Left lung (tissue), 10 donors: ENCODE results near the gene SLC35F3. TPM values are rescaled to one million over a fixed set of nuclear protein-coding genes. Genes with fewer than 3 reads are reported as not detected.

Source experiments
- ATAC-seq: fragments of 200-7000 bp; cut with Tn5 transposase; one replicate; pipeline ENCODE4 v1.9.1; 2020; ENCODE audit warnings: moderate library complexity
- DNase-seq, 4 donors: peaks; one replicate each; pipeline ENCODE4 v3.0.0-alpha.2; 2013 to 2020
- H3K27ac ChIP-seq, 2 donors: fragments of 200-600 bp; sonication (generic) in 1 of 2; one replicate each; pipeline versions ENCODE4 v1.5.0 to v1.8.0; 2020 to 2021
- H3K27me3 ChIP-seq, 2 donors: fragments of 200-600 bp; sonication (generic) in 1 of 2; one replicate each; pipeline versions ENCODE4 v1.5.0 to v1.8.0; 2020 to 2021
- H3K36me3 ChIP-seq, 2 donors: fragments of 200-600 bp; sonication (generic) in 1 of 2; one replicate each; pipeline versions ENCODE4 v1.5.0 to v1.8.0; 2020 to 2021
- H3K4me1 ChIP-seq, 2 donors: fragments of 200-600 bp; one replicate each; pipeline ENCODE4 v1.8.0; 2021
- H3K4me3 ChIP-seq, 2 donors: fragments of 200-600 bp; sonication (generic) in 1 of 2; one replicate each; pipeline versions ENCODE4 v1.5.0 to v1.8.0; 2020 to 2021; ENCODE audit warnings: mild to moderate bottlenecking in 1 of 2
- H3K9me3 ChIP-seq, 2 donors: fragments of 200-600 bp; sonication (generic) in 1 of 2; one replicate each; pipeline versions ENCODE4 v1.5.0 to v1.8.0; 2020 to 2021
- intact Hi-C, 2 donors: fragments of 100-400 bp; cut with DNase I; formaldehyde crosslinking; loops; one replicate each; pipeline versions ENCODE4 v1.11.2 to v1.14.2; 2022
- polyA plus RNA-seq, 6 donors: library from polyadenylated mRNA; unstranded; fragments of 120-200 nt; gene quantifications; one replicate each; pipeline ENCODE4 v1.2.1, GENCODE V29; 2013; ENCODE audit not compliant: insufficient read length in 6 of 6
- total RNA-seq, 2 donors: library from RNA; stranded (reverse); fragmentation: NEBNext Ultra II Directional; extraction: Animal tissue kit (Norgen Biotek cat#: 25700); gene quantifications; one replicate each; pipeline ENCODE4 v1.2.1, GENCODE V29; 2021
- TF ChIP-seq, protein P1 (sequence below), 2 donors: fragments of 200-600 bp; sonication (generic) in 1 of 2; IDR thresholded peaks; one replicate each; pipeline versions ENCODE4 v1.5.0 to v1.8.0; 2021; ENCODE audit warnings: antibody characterized with exemption in 2 of 2
- donor health status: DM: no; HTN: yes; CAD: no.
- donor health status: DM: no; HTN: no; CAD: no.

The SLC35F3 gene
- total and polyA plus RNA-seq, 8 donors, result 0.58 to 1.9 (median 1.5) TPM

DNA sequence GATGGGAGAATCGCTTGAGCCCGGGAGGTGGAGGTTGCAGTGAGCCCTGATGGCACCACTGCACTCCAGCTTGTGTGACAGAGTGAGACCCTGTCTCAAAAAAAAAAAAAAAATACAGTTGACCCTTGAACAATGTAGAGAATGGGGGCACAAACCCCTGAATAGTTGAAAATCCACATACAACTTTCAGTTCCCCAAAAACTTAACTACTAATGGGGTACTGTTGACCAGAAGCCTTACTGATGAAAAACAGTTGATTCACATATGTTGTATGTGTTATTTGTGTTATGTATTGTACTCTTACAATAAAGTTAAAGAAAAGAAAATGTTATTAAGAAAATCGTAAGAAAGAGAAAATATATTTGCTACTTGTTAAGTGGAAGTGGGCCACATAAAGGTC, 417.6 kb downstream of the SLC35F3 start:
- no peaks in the 10 kb centered on the region for H3K36me3 ChIP-seq
- ATAC-seq (no peak), DNase-seq (no peak)
- H3K9me3 ChIP-seq, result no peaks in the 10 kb centered on the region
- peaks cover 0 to 20% of the 10 kb centered on the region in 2 donors for H3K27me3 ChIP-seq
- intact Hi-C loops, result no loop called here
- no peak overlapping the region for H3K4me3 ChIP-seq
- H3K4me1 ChIP-seq, result peaks cover 2 to 11% of the 10 kb centered on the region in 2 donors
- H3K27ac ChIP-seq, result no peak overlapping the region
- TF ChIP-seq, protein P1, sequence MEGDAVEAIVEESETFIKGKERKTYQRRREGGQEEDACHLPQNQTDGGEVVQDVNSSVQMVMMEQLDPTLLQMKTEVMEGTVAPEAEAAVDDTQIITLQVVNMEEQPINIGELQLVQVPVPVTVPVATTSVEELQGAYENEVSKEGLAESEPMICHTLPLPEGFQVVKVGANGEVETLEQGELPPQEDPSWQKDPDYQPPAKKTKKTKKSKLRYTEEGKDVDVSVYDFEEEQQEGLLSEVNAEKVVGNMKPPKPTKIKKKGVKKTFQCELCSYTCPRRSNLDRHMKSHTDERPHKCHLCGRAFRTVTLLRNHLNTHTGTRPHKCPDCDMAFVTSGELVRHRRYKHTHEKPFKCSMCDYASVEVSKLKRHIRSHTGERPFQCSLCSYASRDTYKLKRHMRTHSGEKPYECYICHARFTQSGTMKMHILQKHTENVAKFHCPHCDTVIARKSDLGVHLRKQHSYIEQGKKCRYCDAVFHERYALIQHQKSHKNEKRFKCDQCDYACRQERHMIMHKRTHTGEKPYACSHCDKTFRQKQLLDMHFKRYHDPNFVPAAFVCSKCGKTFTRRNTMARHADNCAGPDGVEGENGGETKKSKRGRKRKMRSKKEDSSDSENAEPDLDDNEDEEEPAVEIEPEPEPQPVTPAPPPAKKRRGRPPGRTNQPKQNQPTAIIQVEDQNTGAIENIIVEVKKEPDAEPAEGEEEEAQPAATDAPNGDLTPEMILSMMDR (IDR thresholded peaks at IDR 0.05), result no peak

DNA sequence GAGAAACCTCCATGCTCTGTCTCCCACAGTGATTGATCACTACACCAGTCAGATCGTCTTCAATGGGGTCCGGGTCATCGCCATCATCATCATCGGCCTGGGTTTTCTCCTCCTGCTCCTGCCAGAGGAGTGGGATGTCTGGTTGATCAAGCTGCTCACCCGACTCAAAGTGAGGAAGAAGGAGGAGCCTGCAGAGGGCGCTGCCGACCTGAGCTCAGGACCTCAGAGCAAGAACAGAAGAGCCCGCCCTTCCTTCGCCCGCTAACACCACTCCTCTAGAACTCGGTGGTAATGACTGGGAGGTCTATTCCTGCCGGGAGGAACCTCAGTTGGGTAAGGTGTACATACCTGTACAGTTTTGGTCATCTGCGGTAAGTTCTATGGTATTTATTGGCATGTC, 418.5 kb downstream of the SLC35F3 start:
- H3K4me1 ChIP-seq, result peaks cover 2 to 11% of the 10 kb centered on the region in 2 donors
- H3K4me3 ChIP-seq, result no peak overlapping the region
- H3K27ac ChIP-seq, result no peak overlapping the region
- peaks cover 0 to 20% of the 10 kb centered on the region in 2 donors for H3K27me3 ChIP-seq
- intact Hi-C loops, result no loop called here
- ATAC-seq (no peak), DNase-seq (peak in 1 of 4 donors; percentile 84)
- H3K36me3 ChIP-seq, result no peaks in the 10 kb centered on the region
- no peaks in the 10 kb centered on the region for H3K9me3 ChIP-seq
- TF ChIP-seq, protein P1 (IDR thresholded peaks at IDR 0.05), result peak in 1 of 2 donors; percentile 14

DNA sequence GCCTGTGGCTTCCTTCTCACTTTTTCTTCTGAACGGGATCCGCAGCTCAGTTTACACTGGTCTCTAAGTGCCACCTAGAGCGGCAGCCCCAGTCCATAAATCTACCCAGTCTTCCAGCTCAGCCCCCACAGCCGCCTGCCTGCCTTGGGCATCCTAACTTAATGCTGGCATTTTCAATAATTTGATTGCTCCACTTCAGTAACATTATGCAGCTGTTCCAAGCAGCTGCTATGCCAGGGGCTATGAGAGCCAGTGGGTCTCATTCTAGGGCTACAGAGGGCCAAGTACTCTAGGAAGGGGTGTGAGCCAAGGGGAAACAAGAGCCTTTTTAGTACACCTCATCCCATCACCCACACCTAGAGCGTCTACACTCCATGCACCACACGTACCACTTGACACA, 420.3 kb downstream of the SLC35F3 start:
- no peak for ATAC-seq
- Histone ChIP-seq H3K27ac (no peak overlapping the region), H3K27me3 (peaks cover 0 to 20% of the 10 kb centered on the region in 2 donors), H3K9me3 (no peaks in the 10 kb centered on the region), H3K4me1 (peaks cover 2 to 11% of the 10 kb centered on the region in 2 donors), H3K4me3 (no peak overlapping the region), H3K36me3 (no peaks in the 10 kb centered on the region)
- TF ChIP-seq, protein P1 (IDR thresholded peaks at IDR 0.05), result no peak
- intact Hi-C loops, result no loop called here
- DNase-seq, result no peak

DNA sequence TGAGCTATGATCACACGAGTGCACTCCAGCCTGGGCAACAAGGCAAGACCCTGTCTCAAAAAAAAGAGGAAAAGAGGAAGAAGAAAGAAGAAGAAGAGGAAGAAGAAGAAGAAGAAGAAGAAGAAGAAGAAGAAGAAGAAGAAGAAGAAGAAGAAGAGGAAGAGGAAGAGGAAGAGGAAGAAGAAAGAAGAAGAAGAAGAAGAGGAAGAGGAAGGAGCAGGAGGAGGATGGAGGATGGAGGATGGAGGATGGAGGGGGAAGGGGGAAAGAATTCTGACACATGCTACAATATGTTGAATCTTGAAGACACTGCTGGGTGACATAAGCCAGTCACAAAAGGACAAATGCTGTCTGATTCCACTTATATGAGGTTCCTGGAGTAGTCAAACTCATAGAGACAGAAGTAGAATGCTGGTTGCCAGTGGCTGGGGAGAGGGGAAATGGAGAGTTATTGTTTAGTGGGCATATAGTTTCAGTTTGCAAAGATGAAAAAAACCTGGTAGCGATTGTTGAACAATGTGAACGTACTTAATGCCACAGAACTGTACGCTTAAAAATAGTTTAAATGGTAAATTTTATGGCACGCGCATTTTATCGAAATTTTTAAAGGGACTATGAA, 421.5 kb downstream of the SLC35F3 start:
- Histone ChIP-seq H3K9me3 (no peaks in the 10 kb centered on the region), H3K27ac (peak overlapping the region in 1 of 2 donors; percentile 42), H3K4me3 (peak overlapping the region; percentile 14 to 32), H3K4me1 (peaks cover 2 to 17% of the 10 kb centered on the region in 2 donors), H3K27me3 (peaks cover 0 to 20% of the 10 kb centered on the region in 2 donors), H3K36me3 (no peaks in the 10 kb centered on the region)
- ATAC-seq (no peak), DNase-seq (no peak)
- intact Hi-C loops, result no loop called here
- TF ChIP-seq, protein P1 (IDR thresholded peaks at IDR 0.05), result no peak

DNA sequence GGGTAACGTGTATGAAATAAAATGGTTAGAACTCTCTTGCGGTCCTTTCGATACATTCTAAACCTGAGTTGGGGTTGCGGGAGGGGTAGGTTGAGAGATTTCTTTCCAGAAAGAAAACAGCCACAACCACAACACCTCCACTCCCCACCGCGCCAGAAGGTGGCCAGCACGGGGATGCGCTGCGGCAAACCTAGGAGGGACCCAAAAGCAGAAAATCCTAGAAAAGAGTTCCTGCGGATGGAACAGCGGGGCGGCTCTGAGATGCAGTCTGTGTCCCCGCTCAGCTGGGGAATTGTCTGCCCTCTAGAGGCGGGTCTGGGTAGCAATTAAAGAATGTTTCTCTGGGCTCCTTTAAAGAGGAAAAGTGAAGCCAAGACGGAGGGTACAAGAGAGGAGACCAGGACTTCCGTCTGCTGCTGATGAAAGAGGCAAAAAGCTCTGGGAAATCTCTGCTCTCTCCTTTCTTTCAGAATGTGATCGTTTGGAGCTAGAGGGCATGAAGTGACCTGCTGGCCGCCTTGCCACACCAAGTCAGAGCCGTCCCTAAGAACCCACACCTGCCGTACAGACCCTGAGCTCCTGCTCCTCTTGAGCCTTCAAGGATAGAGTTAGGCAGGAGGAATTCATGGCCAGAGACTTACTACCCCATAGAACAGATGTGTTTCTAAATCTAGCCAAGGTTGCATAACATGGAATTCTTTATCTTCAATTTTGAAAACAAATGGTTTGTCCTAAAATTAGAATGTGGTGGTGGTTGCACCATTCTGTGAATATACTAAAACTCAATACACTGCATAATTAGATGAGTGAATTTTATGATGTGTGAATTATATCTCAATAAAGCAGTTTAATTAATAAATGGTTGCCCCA, 422.3 kb downstream of the SLC35F3 start:
- peak in 2 of 4 donors; percentile 30 to 32 for DNase-seq
- Histone ChIP-seq H3K27ac (peak overlapping the region in 1 of 2 donors; percentile 42), H3K36me3 (no peaks in the 10 kb centered on the region), H3K27me3 (peaks cover 0 to 20% of the 10 kb centered on the region in 2 donors), H3K4me1 (peaks cover 2 to 25% of the 10 kb centered on the region in 2 donors), H3K4me3 (peak overlapping the region; percentile 14 to 32), H3K9me3 (no peaks in the 10 kb centered on the region)
- intact Hi-C loops, result no loop called here
- peak; percentile 96 for ATAC-seq
- TF ChIP-seq, protein P1 (IDR thresholded peaks at IDR 0.05), result peak; percentile 64 to 78
